PFSK-1 (cell line): ENCODE results near the gene PERM1.

ENCODE experiments used
- FOXP2 ChIP-seq: optimal IDR thresholded peaks from 2 replicates; pipeline ENCODE3; 2011; ENCODE audit warnings: borderline replicate concordance, control low read depth, inconsistent platforms; ENCODE audit not compliant: insufficient read depth; ENCODE audit errors: extremely low read length, extremely low read depth
- POLR2AphosphoS5 ChIP-seq: IDR thresholded peaks from 2 replicates; pipeline ENCODE4 v1.6.1; 2012; ENCODE audit warnings: low read depth, mild to moderate bottlenecking, control low read depth, low read length, moderate library complexity
- SIN3A ChIP-seq: IDR thresholded peaks from 2 replicates; pipeline ENCODE4 v1.6.1; 2012; ENCODE audit warnings: mild to moderate bottlenecking, low read length, moderate library complexity, borderline replicate concordance; ENCODE audit not compliant: insufficient read depth
- TAF1 ChIP-seq: IDR thresholded peaks from 2 replicates; pipeline ENCODE4 v1.6.1; 2012; ENCODE audit warnings: low read length, control low read depth, borderline replicate concordance; ENCODE audit not compliant: insufficient read depth
- TF ChIP-seq, protein P1 (sequence below), 2 experiments: IDR thresholded peaks; 2 replicates each; pipeline versions ENCODE4 v1.6.1 to v1.8.0; 2011 to 2012; ENCODE audit warnings: low read depth in 2 of 2, low read length in 2 of 2, control low read depth in 1 of 2, inconsistent platforms in 1 of 2, mild to moderate bottlenecking in 1 of 2, moderate library complexity in 1 of 2; ENCODE audit not compliant: insufficient read depth in 1 of 2

Gene PERM1

DNA sequence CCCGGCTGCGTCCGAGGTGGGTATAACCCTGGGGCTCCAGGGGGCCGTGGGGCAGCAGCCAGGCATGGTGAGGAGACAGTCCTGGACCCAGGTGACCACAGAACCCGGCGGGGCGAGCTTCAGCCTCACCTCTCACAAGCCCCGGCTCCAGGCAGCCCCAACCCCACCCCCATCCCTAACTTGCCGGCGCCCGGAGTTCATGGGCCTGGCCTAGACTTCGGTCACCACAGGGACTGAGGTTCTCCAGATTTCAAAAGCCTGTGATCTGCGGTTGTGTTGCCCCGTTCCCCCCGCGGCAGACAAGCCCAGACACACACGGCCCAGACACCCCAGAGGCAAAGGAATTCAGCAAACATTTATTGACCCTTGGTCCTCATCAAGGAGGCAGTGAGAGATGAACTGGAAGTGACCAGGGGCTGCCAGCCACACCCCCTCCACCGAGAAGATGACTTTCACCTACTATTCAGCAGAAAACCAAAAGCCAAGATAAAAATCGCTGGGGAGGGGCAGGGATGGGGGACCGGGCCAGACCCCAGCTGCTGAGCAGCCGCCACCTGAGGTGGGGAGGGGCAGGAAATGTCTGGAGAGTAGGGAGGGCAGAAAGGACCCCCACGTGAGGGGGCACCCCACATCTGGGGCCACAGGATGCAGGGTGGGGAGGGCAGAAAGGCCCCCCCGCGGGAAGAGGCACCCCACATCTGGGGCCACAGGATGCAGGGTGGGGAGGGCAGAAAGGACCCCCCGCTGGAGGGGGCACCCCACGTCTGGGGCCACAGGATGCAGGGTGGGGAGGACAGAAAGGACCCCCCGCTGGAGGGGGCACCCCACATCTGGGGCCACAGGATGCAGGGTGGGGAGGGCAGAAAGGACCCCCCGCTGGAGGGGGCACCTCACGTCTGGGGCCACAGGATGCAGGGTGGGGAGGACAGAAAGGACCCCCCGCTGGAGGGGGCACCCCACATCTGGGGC lies 14.1 kb upstream of the PERM1 start:
- TF ChIP-seq, protein P1, sequence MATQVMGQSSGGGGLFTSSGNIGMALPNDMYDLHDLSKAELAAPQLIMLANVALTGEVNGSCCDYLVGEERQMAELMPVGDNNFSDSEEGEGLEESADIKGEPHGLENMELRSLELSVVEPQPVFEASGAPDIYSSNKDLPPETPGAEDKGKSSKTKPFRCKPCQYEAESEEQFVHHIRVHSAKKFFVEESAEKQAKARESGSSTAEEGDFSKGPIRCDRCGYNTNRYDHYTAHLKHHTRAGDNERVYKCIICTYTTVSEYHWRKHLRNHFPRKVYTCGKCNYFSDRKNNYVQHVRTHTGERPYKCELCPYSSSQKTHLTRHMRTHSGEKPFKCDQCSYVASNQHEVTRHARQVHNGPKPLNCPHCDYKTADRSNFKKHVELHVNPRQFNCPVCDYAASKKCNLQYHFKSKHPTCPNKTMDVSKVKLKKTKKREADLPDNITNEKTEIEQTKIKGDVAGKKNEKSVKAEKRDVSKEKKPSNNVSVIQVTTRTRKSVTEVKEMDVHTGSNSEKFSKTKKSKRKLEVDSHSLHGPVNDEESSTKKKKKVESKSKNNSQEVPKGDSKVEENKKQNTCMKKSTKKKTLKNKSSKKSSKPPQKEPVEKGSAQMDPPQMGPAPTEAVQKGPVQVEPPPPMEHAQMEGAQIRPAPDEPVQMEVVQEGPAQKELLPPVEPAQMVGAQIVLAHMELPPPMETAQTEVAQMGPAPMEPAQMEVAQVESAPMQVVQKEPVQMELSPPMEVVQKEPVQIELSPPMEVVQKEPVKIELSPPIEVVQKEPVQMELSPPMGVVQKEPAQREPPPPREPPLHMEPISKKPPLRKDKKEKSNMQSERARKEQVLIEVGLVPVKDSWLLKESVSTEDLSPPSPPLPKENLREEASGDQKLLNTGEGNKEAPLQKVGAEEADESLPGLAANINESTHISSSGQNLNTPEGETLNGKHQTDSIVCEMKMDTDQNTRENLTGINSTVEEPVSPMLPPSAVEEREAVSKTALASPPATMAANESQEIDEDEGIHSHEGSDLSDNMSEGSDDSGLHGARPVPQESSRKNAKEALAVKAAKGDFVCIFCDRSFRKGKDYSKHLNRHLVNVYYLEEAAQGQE (IDR thresholded peaks at IDR 0.05; ENCODE audit: insufficient read depth in 1 of 2, low read depth in 2 of 2, low read length in 2 of 2), result no peak
- TF ChIP-seq POLR2AphosphoS5 (no peak), SIN3A (no peak), TAF1 (no peak), FOXP2 (no peak)

DNA sequence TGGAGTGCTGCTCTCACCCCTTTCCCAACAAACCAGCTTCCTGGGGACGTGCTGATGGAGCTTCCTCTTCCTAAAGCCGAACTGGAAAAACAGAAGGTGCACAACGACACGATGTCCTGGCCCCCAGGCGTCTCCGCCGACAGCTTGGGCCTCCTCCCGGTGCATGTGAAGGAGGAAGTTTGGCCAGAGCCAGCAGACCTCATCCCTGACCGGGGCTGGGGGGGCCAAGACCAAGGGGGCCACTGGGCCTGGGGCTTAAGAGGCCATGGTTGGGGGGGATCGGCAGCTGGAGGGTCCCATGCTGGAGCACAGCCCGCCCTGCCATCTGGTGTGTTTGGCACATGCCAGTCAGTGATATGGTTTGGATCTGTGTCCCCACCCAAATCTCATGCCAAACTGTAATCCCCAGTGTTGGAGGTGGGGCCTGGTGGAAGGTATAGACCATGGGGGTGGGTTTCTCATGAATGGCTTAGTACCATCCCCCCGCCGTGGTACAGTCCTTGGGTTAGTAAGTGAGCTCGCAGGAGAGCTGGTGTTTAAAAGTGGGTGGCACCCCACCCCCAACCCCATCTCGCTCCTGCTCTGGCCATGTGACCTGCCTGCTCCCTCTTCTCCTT lies 11.6 kb upstream of the PERM1 start:
- TF ChIP-seq SIN3A (no peak), FOXP2 (no peak), TAF1 (no peak), POLR2AphosphoS5 (no peak)
- TF ChIP-seq, protein P1 (IDR thresholded peaks at IDR 0.05; ENCODE audit: insufficient read depth in 1 of 2, low read depth in 2 of 2, low read length in 2 of 2), result no peak

DNA sequence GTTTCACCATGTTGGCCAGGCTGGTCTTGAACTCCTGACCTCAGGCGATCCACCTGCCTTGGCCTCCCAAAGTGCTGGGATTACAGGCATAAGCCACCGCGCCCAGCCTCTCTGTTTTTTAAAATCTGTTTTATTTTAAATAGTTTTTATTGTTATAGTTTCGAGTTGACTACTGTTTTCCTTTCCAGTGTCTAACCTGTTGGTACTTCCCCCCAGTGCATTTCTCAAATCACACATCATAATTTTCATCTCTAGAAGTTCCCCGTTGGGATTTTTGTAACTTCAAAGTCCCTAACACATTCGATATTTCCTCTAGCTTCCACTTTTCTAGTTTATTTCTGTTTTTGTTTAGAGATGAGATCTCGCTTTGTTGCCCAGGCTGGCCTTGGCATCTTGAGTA lies 10.5 kb upstream of the PERM1 start:
- TF ChIP-seq POLR2AphosphoS5, result no peak
- no peak for TF ChIP-seq FOXP2
- TF ChIP-seq, protein P1 (IDR thresholded peaks at IDR 0.05; ENCODE audit: insufficient read depth in 1 of 2, low read depth in 2 of 2, low read length in 2 of 2), result no peak
- TF ChIP-seq TAF1, result no peak
- TF ChIP-seq SIN3A, result no peak

DNA sequence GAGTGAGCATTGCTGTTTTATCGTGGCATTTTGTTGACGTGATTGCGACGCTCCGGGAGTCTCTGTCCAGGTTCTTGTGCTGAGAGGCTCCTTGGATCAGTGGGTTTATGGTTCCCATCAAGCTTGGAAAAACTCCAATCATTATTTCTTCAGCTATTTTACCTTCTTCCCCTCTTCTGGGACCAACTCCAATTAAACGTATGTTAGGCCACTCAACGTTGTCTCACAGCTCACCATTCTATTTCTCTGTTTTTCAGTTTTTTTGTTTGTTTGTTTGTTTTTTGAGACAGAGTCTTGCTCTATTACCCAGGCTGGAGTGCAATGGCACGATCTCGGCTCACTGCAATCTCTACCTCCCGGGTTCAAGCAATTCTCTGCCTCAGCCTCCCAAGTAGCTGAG lies 10.0 kb upstream of the PERM1 start:
- no peak for TF ChIP-seq SIN3A
- TF ChIP-seq, protein P1 (IDR thresholded peaks at IDR 0.05; ENCODE audit: insufficient read depth in 1 of 2, low read depth in 2 of 2, low read length in 2 of 2), result no peak
- no peak for TF ChIP-seq POLR2AphosphoS5
- TF ChIP-seq TAF1, result no peak
- TF ChIP-seq FOXP2, result no peak
